Mucosa of rectum (tissue), 2 donors: ENCODE data around the gene SCARB1.

ENCODE experiments used
- H3K27ac ChIP-seq, 2 donors: one replicate each; pipeline ENCODE4 v1.7.0; 2013; ENCODE audit warnings: inconsistent platforms in 2 of 2, low read depth in 2 of 2, low read length in 2 of 2
- H3K27me3 ChIP-seq, 2 donors: one replicate each; pipeline ENCODE4 v1.7.0; 2013; ENCODE audit warnings: low read length in 2 of 2; ENCODE audit not compliant: control insufficient read depth in 2 of 2, insufficient read depth in 2 of 2
- H3K36me3 ChIP-seq, 2 donors: one replicate each; pipeline ENCODE4 v1.7.0; 2013; ENCODE audit warnings: low read length in 2 of 2; ENCODE audit not compliant: control insufficient read depth in 2 of 2, insufficient read depth in 2 of 2
- H3K4me1 ChIP-seq, 2 donors: one replicate each; pipeline ENCODE4 v1.7.0; 2013; ENCODE audit warnings: low read length in 2 of 2, mild to moderate bottlenecking in 1 of 2; ENCODE audit not compliant: control insufficient read depth in 2 of 2, insufficient read depth in 2 of 2
- H3K4me3 ChIP-seq, 2 donors: one replicate each; pipeline ENCODE4 v1.7.0; 2013; ENCODE audit warnings: low read length in 2 of 2
- H3K9ac ChIP-seq, 2 donors: one replicate each; pipeline ENCODE4 v1.7.0; 2013; ENCODE audit warnings: low read length in 2 of 2, low read depth in 1 of 2, mild to moderate bottlenecking in 1 of 2
- H3K9me3 ChIP-seq, 2 donors: one replicate each; pipeline ENCODE4 v1.7.0; 2013; ENCODE audit warnings: low read length in 2 of 2; ENCODE audit not compliant: control insufficient read depth in 2 of 2
- donor health status: healthy.
- donor health status: Normal muscosa, but diverticular disease.

The SCARB1 gene

DNA sequence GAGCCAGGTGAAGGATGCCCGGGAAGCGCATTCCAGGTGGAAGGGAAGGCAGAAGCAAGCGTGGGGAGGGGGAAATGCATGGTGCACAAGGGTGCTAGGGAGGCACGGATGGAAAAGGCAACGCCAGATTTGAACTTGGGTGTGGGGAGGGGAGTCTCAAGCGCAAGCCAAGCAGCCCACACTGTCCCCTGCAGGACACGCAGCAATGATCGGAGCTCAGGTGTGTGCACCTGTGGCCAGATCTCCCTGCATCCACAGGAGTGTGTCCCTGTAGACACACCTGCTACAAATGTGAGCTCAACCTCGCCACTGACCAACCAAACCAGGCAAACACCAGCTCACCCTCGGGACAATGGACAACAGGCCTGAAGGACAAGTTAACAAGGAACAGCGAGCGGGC is 63.2 kb downstream of the SCARB1 start:
- H3K9ac ChIP-seq, result no peak overlapping the region
- H3K27ac ChIP-seq, result no peak overlapping the region
- H3K27me3 ChIP-seq, result no peaks in the 10 kb centered on the region

GRCh38 chr12:124797321-124797720 is 66.3 kb downstream of the SCARB1 start:
- Histone ChIP-seq H3K9me3 (no peaks in the 10 kb centered on the region), H3K4me1 (no peaks in the 10 kb centered on the region), H3K36me3 (peaks cover 6 to 15% of the 10 kb centered on the region in 2 donors), H3K9ac (no peak overlapping the region), H3K4me3 (no peak overlapping the region), H3K27ac (no peak overlapping the region), H3K27me3 (no peaks in the 10 kb centered on the region)

More for the DNA sequence above, 63.2 kb downstream of the SCARB1 start:
- H3K9me3 ChIP-seq, result no peaks in the 10 kb centered on the region
- H3K4me3 ChIP-seq, result no peak overlapping the region
- H3K4me1 ChIP-seq, result no peaks in the 10 kb centered on the region
- peaks cover 10 to 13% of the 10 kb centered on the region in 2 donors for H3K36me3 ChIP-seq

DNA sequence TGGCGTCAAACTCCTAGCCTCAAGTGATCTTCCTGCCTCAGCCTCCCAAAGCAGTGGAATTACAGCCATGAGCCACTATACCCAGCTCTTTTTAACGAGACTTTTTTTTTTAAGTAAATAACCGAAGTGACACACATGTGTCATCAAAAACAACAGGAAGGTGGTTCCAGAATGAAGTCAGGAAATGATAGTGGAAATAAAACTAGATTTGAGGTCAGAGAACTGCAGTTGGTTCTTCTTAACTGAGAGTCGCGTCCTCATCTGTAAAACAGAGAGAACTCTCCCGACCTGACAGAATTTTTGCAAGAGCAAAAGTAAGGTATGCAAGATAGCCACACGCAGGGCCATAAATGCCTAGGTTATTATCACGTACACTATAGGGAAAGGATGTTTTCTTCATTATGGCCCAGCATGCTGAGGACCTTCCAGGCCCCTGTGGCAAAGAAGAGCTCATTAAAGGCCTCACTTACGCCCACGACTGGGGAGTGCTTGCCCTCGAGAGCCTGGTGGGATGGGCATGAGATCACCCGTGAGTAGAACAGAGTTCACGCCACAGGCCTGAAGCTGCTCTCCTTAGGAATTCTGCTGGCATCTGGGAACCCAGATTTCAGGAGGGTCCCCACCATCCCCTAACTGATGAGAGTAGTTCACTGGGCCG is 67.2 kb downstream of the SCARB1 start:
- H3K27ac ChIP-seq, result no peak overlapping the region
- H3K27me3 ChIP-seq, result no peaks in the 10 kb centered on the region
- no peak overlapping the region for H3K4me3 ChIP-seq
- H3K9me3 ChIP-seq, result no peaks in the 10 kb centered on the region
- H3K36me3 ChIP-seq, result peaks cover 6 to 15% of the 10 kb centered on the region in 2 donors
- H3K9ac ChIP-seq, result no peak overlapping the region
- no peaks in the 10 kb centered on the region for H3K4me1 ChIP-seq

DNA sequence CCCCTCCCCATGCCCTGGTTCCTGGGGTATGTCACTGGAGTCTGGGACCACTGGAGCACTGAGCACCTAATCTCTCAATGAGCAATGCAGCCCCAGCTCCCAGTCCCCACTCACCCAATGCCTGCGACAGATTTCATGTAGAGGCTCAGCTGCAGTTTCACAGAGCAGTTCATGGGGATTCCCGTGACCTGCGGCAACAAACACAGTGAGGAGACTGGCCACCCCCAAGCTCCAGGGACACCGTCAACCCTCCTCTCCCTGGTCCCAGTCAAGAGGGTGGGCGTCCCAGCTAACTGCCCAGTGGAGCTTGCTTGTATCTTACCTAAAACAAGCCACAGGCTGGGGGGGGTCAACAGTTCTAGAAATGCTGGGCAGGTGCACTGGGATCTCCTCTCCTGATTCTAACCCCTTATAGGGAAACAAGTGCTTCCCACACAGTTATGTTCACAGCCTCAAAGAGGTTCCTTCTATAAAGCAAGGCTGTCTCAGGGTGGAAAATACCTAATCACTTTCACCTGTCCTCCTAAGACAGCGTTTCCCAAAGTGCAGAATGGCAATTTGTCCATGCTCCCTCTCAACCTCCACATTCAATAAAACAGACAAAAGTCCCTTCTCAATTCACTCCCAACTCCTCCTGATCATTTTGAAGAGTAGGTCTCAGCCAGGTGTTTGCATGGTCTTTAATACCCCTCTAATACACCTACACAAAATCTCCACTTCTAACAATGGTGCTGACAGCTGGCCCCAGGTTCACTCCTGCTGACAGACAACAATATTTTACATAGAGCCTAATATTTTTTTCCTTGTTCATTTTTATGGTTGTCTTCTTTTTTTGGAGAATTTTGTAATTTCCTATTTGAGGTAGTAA is 68.3 kb downstream of the SCARB1 start:
- no peaks in the 10 kb centered on the region for H3K27me3 ChIP-seq
- no peak overlapping the region for H3K4me3 ChIP-seq
- H3K9me3 ChIP-seq, result no peaks in the 10 kb centered on the region
- H3K9ac ChIP-seq, result no peak overlapping the region
- no peak overlapping the region for H3K27ac ChIP-seq
- peaks cover 4 to 11% of the 10 kb centered on the region in 2 donors for H3K36me3 ChIP-seq
- H3K4me1 ChIP-seq, result no peaks in the 10 kb centered on the region

- Histone ChIP-seq H3K27me3 (no peaks in the 10 kb centered on the region), H3K4me3 (no peak overlapping the region), H3K9me3 (no peaks in the 10 kb centered on the region), H3K36me3 (peaks cover 6 to 7% of the 10 kb centered on the region in 2 donors), H3K27ac (no peak overlapping the region), H3K9ac (no peak overlapping the region), H3K4me1 (no peaks in the 10 kb centered on the region)
These were observed 70.7 kb downstream of the SCARB1 start for GRCh38 chr12:124792961-124793441.

GRCh38 chr12:124792156-124792555 is 71.5 kb downstream of the SCARB1 start:
- no peak overlapping the region for H3K27ac ChIP-seq
- H3K9ac ChIP-seq, result no peak overlapping the region
- no peaks in the 10 kb centered on the region for H3K9me3 ChIP-seq
- no peaks in the 10 kb centered on the region for H3K27me3 ChIP-seq
- H3K4me3 ChIP-seq, result no peak overlapping the region
- H3K4me1 ChIP-seq, result no peaks in the 10 kb centered on the region
- peaks cover 2 to 7% of the 10 kb centered on the region in 2 donors for H3K36me3 ChIP-seq

DNA sequence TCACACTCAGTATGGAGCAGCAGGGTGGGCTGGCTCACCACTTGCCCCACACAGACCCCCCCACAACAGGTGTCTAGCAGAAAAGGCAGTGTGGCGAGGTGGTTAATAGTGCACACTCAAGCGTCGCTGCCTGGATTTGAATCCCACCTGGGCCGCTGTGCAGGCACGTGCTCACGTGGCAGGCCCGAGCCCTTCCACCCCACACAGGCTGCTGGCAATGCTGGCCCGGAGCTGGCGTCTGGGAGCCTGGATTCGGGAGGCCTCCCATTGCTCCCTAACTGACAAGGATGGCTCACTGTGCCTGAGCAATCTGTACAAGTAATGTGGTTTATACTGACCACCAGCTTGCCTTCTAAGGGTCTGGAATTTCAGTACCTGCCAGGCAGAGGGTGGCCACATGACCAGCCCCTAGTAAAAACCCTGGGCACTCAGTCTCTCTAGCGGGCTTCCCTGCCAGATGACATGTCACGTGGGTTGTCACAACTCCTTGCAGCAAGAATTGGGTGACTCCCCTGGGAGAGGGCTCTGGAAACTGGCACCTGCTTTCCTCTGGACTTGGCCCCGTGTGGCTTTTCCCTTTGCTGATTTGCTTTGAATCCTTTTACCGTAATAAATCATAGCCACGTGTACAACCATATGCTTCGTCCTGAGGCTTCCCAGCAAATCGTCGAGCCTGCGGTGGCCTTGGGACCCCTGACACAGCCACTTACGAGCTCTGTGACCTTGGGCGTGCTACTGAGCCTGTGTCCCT is 72.8 kb downstream of the SCARB1 start:
- H3K27ac ChIP-seq, result no peak overlapping the region

DNA sequence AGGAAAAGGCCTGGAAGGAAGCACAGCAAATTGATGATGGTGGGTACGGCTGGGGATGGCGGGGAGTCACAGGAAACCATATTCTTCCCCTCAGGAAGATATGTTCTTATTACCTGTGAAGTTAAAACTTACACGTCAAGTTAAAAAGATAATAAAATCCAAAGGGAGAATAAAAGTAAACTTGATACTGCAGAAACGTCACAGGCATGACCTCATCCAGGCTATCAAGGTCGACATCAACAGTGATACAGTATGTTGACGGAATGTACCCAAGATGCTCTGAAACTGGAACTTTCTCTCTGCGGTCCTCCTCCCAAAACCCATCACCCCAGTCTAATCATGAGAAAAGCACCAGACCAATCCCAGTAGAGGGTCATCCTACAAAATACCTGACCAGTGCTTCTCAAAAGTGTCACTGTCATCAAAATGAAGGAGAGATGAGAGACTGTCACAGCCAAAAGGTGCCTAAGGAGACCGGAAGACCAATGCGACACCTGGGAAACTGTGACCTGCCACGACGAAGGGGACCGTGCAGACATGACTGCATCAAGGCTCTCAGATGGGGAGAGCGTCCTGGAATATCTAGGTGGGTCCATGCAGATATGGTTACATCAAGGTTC is 74.6 kb downstream of the SCARB1 start:
- Histone ChIP-seq H3K36me3 (peaks cover 7 to 14% of the 10 kb centered on the region in 2 donors), H3K9ac (no peak overlapping the region), H3K4me3 (no peak overlapping the region), H3K9me3 (no peaks in the 10 kb centered on the region), H3K4me1 (no peaks in the 10 kb centered on the region), H3K27me3 (no peaks in the 10 kb centered on the region), H3K27ac (no peak overlapping the region)

More for the DNA sequence above, 72.8 kb downstream of the SCARB1 start:
- Histone ChIP-seq H3K9ac (no peak overlapping the region), H3K27me3 (no peaks in the 10 kb centered on the region), H3K4me3 (no peak overlapping the region), H3K36me3 (peaks cover 5 to 13% of the 10 kb centered on the region in 2 donors), H3K4me1 (no peaks in the 10 kb centered on the region), H3K9me3 (no peaks in the 10 kb centered on the region)

DNA sequence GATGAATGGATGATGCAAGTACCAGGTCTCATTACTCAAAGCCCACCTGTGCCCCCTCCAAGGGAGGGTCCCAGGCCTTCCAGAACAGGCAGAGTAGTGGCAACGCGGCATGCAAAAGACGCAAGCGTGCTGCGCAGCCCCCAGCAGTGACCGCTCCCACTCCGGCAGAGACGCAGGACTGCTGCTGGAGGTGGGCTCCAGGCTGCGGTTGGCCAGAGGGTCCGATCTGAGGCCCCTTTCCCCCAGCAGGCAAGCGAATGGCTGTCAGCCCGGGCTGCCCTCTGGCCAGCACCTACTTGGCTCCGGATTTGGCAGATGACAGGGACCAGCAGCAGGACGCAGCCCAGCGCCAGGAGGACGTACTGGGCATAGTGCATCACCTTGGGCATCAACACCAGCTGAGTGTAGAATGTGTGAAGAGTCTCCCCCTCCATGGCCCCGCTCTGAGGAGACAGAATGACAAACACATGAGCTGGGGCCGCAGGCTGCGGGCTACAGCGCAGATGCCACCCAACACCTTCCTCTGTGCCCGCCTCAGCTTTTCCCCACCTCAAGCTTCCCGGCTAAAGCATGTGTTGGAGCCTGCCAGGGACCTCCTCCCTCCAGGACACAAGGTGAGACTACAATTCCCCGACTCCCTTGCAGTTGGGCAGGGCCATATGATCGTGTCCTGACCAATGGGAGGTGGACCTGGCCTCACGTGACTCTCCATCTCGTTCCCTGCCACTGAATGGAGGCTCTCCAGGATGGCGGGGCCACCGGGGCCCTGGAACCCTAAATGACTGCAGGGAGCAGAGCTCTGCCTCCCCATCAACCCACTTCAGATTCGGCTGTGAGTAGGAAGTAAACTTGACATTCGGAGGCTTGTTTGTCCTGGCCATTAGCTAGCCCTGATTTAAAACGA is 77.4 kb downstream of the SCARB1 start:
- no peak overlapping the region for H3K4me3 ChIP-seq
- peaks cover 7 to 14% of the 10 kb centered on the region in 2 donors for H3K36me3 ChIP-seq

More for the DNA sequence above, 77.4 kb downstream of the SCARB1 start:
- Histone ChIP-seq H3K27ac (no peak overlapping the region), H3K9me3 (no peaks in the 10 kb centered on the region), H3K9ac (no peak overlapping the region), H3K4me1 (no peaks in the 10 kb centered on the region), H3K27me3 (no peaks in the 10 kb centered on the region)
